Kidney (tissue), 14 donors: ENCODE measurements around the gene ZNRF3. TPM values are rescaled to one million over a fixed set of nuclear protein-coding genes. Genes with fewer than 3 reads are reported as not detected.
A peak's percentile ranks its signal among the peaks of the same experiment; 100 is the strongest.

Source experiments
- DNase-seq, 5 donors: peaks; one replicate each; pipeline ENCODE4 v3.0.0-alpha.2; 2013 to 2020
- FAIRE-seq: peaks from 2 replicates; lab custom pipeline; 2012; peaks lifted over from hg19 to GRCh38; lab: Jason Lieb, UNC
- H3K27ac ChIP-seq, 2 donors: one replicate each; pipeline ENCODE4 v1.7.0; 2013; ENCODE audit warnings: low read depth in 2 of 2, low read length in 2 of 2, inconsistent platforms in 1 of 2
- H3K27me3 ChIP-seq: one replicate; pipeline ENCODE4 v1.7.1; 2013; ENCODE audit warnings: low read length, inconsistent platforms; ENCODE audit not compliant: control insufficient read depth, insufficient read depth
- H3K36me3 ChIP-seq, 3 donors: one replicate each; pipeline versions ENCODE4 v1.7.0 to v1.7.1; 2013; ENCODE audit warnings: low read length in 3 of 3, control low read depth in 1 of 3, inconsistent platforms in 1 of 3; ENCODE audit not compliant: insufficient read depth in 3 of 3, control insufficient read depth in 2 of 3
- H3K4me1 ChIP-seq, 3 donors: one replicate each; pipeline versions ENCODE4 v1.7.0 to v1.7.1; 2013; ENCODE audit warnings: low read length in 3 of 3, inconsistent platforms in 1 of 3, low read depth in 1 of 3; ENCODE audit not compliant: control insufficient read depth in 2 of 3, insufficient read depth in 2 of 3
- H3K4me3 ChIP-seq, 3 donors: one replicate each; pipeline versions ENCODE4 v1.7.0 to v1.8.1; 2013; ENCODE audit warnings: low read length in 3 of 3, control low read depth in 1 of 3, inconsistent platforms in 1 of 3
- H3K9ac ChIP-seq, 3 donors: one replicate each; pipeline versions ENCODE4 v1.7.0 to v1.7.1; 2013; ENCODE audit warnings: low read length in 3 of 3, control low read depth in 1 of 3, inconsistent platforms in 1 of 3
- H3K9me3 ChIP-seq, 3 donors: one replicate each; pipeline versions ENCODE4 v1.7.0 to v1.7.1; 2013; ENCODE audit warnings: low read length in 3 of 3, control low read depth in 1 of 3, inconsistent platforms in 1 of 3; ENCODE audit not compliant: control insufficient read depth in 2 of 3, insufficient read depth in 1 of 3
- intact Hi-C: fragments of 100-400 bp; cut with DNase I; formaldehyde crosslinking; loops from one replicate; pipeline ENCODE4 v1.11.1; 2022
- polyA plus RNA-seq: library from polyadenylated mRNA; stranded (reverse); fragments of 350-450 nt; fragmentation: Illumina TruSeq; extraction: RNeasy Lipid Tissue Mini Kit (QIAGEN cat#74804); gene quantifications from one replicate; pipeline ENCODE4 v1.2.3, GENCODE V29; 2014; ENCODE audit warnings: low read depth, low replicate concordance; ENCODE audit not compliant: insufficient read depth
- total RNA-seq: library from RNA; stranded (reverse); fragmentation: NEBNext Ultra II Directional; extraction: Animal tissue kit (Norgen Biotek cat#: 25700); gene quantifications from one replicate; pipeline ENCODE4 v1.2.1, GENCODE V29; 2021
- TF ChIP-seq, protein P1 (sequence below): IDR thresholded peaks from 3 replicates; pipeline ENCODE4 v1.5.1; 2012; ENCODE audit warnings: mild to moderate bottlenecking, moderate library complexity, borderline replicate concordance; ENCODE audit not compliant: insufficient read depth; ENCODE audit errors: extremely low read depth
- donor health status: control.
- donor health status: control.
- donor health status: control.
- donor health status: control.
- donor health status: control.
- donor health status: DM: yes; HTN: yes; CAD: no.
- donor health status: Normal renal cell carcinoma (clear cell type).

ZNRF3 gene
- total and polyA plus RNA-seq, 2 donors from 2014 or later, result 6.8 to 24.4 TPM

DNA sequence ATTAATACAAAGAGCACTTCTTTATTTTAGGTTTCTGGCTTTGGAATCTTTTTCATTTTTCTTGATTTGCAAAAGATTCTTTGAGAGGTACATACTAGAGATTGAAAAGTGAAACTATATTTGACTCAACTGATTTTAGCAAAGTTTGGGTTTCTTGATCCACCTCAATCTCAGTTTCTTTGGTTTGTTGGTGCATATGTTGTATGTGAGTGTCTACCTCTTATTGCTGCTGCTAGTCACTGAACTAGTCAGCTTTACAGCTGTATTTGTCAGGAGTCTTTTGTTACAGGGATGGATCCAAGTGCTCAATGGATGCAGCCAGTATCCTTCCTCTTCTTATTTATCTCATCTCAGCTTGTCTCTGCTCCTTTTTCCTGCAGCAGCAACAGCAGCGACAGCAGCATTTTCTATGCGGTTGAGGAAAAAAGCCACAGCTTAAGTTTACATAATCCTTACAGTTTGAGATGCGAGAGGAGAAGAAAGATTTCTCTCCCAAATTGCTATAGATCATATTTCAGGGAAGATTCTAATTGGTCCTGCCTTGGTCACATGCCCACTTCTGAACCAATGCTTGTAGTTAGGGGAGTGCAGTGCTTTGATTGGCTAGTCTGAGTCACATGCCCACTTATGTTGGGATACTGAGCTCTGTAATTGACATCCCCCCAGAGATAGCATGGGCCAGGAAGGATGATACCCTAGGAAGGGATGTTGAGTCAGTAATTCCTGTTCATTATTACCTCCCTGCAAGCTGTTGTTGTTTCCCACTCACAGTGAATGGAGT lies 10.0 kb upstream of the ZNRF3 start:
- Histone ChIP-seq H3K9me3 (no peaks in the 10 kb centered on the region), H3K9ac (no peak overlapping the region), H3K4me1 (no peaks in the 10 kb centered on the region), H3K27me3 (no peaks in the 10 kb centered on the region), H3K4me3 (no peak overlapping the region), H3K27ac (no peak overlapping the region), H3K36me3 (no peaks in the 10 kb centered on the region)
- DNase-seq (no peak), FAIRE-seq (no peak)
- TF ChIP-seq, protein P1, sequence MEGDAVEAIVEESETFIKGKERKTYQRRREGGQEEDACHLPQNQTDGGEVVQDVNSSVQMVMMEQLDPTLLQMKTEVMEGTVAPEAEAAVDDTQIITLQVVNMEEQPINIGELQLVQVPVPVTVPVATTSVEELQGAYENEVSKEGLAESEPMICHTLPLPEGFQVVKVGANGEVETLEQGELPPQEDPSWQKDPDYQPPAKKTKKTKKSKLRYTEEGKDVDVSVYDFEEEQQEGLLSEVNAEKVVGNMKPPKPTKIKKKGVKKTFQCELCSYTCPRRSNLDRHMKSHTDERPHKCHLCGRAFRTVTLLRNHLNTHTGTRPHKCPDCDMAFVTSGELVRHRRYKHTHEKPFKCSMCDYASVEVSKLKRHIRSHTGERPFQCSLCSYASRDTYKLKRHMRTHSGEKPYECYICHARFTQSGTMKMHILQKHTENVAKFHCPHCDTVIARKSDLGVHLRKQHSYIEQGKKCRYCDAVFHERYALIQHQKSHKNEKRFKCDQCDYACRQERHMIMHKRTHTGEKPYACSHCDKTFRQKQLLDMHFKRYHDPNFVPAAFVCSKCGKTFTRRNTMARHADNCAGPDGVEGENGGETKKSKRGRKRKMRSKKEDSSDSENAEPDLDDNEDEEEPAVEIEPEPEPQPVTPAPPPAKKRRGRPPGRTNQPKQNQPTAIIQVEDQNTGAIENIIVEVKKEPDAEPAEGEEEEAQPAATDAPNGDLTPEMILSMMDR, result no peak
- intact Hi-C loops, result no loop called here

DNA sequence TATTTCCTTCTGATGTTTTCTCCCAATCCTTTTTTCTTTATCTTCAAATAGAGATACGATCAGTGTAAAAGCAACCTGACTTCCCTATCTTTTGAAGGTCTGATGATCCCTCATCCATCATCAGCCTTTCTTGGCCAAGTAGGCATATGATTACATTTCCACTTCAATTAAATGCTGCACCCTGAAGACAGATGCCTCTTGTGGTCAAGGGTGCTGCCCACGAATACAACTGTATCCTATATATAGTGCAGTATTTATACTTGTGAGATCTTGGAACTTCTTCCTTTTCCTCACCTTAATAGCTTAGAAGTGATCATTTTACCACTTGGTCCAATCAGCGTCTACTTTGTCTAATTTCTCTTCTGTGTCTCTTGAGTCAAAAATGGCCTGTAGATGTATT lies 9.3 kb upstream of the ZNRF3 start:
- Histone ChIP-seq H3K4me1 (no peaks in the 10 kb centered on the region), H3K4me3 (no peak overlapping the region), H3K9ac (no peak overlapping the region), H3K9me3 (no peaks in the 10 kb centered on the region), H3K27me3 (no peaks in the 10 kb centered on the region), H3K36me3 (no peaks in the 10 kb centered on the region), H3K27ac (no peak overlapping the region)
- FAIRE-seq (no peak), DNase-seq (no peak)
- intact Hi-C loops, result no loop called here
- TF ChIP-seq, protein P1, result no peak

DNA sequence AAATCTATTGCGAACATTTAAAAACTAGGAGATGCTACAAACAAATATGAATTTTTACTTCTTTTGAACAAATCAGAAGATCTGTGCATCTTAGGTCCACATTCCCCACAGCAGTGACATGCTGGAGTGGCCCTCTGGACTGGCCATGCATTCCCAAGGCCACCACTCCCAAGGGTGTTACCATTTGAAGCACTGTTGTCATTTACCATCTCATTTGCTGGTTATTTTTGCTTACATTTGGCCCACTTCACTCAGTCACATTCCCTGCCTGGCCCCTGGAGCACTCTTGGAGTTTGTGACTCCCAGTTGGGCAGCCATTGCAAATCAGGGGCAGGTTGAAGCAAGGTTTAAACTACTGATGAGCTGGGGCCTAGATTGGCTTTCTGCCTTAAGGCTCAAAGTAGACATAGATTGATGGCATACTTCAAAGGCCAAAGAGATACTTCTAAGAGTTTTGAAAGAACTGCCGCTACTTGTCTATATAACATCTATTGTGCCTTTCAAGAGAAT lies 8.5 kb upstream of the ZNRF3 start:
- H3K4me1 ChIP-seq, result no peaks in the 10 kb centered on the region
- no peaks in the 10 kb centered on the region for H3K36me3 ChIP-seq
- H3K9ac ChIP-seq, result no peak overlapping the region
- intact Hi-C loops, result no loop called here
- H3K27ac ChIP-seq, result no peak overlapping the region
- DNase-seq, result no peak
- TF ChIP-seq, protein P1, result no peak
- no peaks in the 10 kb centered on the region for H3K27me3 ChIP-seq
- FAIRE-seq, result no peak
- H3K4me3 ChIP-seq, result no peak overlapping the region
- no peaks in the 10 kb centered on the region for H3K9me3 ChIP-seq

DNA sequence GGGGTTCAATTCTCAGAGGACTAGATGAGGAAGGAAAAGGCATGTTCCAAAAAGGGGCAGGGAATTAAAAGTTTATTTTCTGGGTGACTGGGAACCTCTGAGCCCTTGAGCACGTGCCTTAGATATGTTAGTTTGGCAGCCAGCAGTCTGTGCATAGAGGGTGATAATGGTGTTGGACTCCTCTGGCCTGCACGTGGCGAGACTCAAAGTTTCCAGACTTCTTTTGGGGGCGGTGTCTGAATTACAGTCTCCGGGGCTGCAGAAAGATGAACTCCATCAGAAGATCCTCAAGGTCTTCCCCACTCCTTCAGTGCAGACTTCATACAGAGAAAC lies 861 bp upstream of the ZNRF3 start:
- TF ChIP-seq, protein P1, result no peak
- H3K9me3 ChIP-seq, result no peaks in the 10 kb centered on the region
- no peaks in the 10 kb centered on the region for H3K27me3 ChIP-seq
- intact Hi-C loops, result no loop called here
- H3K4me1 ChIP-seq, result peaks cover 5 to 9% (median 9%) of the 10 kb centered on the region in 3 donors
- peak overlapping the region; percentile 61 to 83 (median 80) for H3K4me3 ChIP-seq
- H3K9ac ChIP-seq, result peak overlapping the region in 2 of 3 donors; percentile 30 to 69
- H3K27ac ChIP-seq, result no peak overlapping the region
- H3K36me3 ChIP-seq, result no peaks in the 10 kb centered on the region
- FAIRE-seq, result no peak
- peak in 2 of 5 donors; percentile 61 to 68 for DNase-seq
